Lung microvascular endothelial cell (primary cell): ENCODE measurements around the gene IFRD1. TPM values are rescaled to one million over a fixed set of nuclear protein-coding genes. Genes with fewer than 3 reads are reported as not detected.
A peak's percentile ranks its signal among the peaks of the same experiment; 100 is the strongest.

Experiments used
- DNase-seq, 2 donors: peaks; one replicate each; pipeline versions ENCODE4 v3.0.0 to v3.0.0-alpha.2; 2010; ENCODE audit warnings: low read depth in 2 of 2
- total RNA-seq: library from RNA; depleted of rRNA; stranded (reverse); fragments of >200 nt; gene quantifications from 2 replicates; pipeline ENCODE4 v1.2.1, GENCODE V29; 2014

Gene IFRD1
- total RNA-seq, 1 donor from 2014 or later: 38.9 TPM

GRCh38 chr7:112487457-112488263, 37.4 kb downstream of the IFRD1 start:
- DNase-seq: no peak

- DNase-seq: no peak
Measured at GRCh38 chr7:112488264-112488552, 37.9 kb downstream of the IFRD1 start.

- DNase-seq: no peak
Measured at GRCh38 chr7:112492186-112492585, 41.9 kb downstream of the IFRD1 start.

GRCh38 chr7:112494656-112495055, 44.4 kb downstream of the IFRD1 start:
- no peak for DNase-seq

GRCh38 chr7:112495156-112495788, 45.0 kb downstream of the IFRD1 start:
- DNase-seq: no peak

- peak; percentile 70 to 87 for DNase-seq
Measured at GRCh38 chr7:112495810-112496462, 45.7 kb downstream of the IFRD1 start.

- no peak for DNase-seq
Measured at GRCh38 chr7:112497481-112497880, 47.2 kb downstream of the IFRD1 start.

- DNase-seq: no peak
Measured at GRCh38 chr7:112500619-112501018, 50.4 kb downstream of the IFRD1 start.

GRCh38 chr7:112501801-112502503, 51.7 kb downstream of the IFRD1 start:
- DNase-seq: no peak

- DNase-seq: no peak
Measured at GRCh38 chr7:112502700-112503099, 52.4 kb downstream of the IFRD1 start.

- DNase-seq: no peak
Measured at GRCh38 chr7:112503361-112503972, 53.2 kb downstream of the IFRD1 start.

GRCh38 chr7:112504093-112504695, 53.9 kb downstream of the IFRD1 start:
- DNase-seq: no peak

GRCh38 chr7:112505495-112505894, 55.2 kb downstream of the IFRD1 start:
- DNase-seq: no peak

- no peak for DNase-seq
Measured at GRCh38 chr7:112508404-112508803, 58.1 kb downstream of the IFRD1 start.

GRCh38 chr7:112509402-112509801, 59.1 kb downstream of the IFRD1 start:
- no peak for DNase-seq

- no peak for DNase-seq
Measured at GRCh38 chr7:112510001-112510742, 59.9 kb downstream of the IFRD1 start.

GRCh38 chr7:112510743-112511110, 60.5 kb downstream of the IFRD1 start:
- no peak for DNase-seq

GRCh38 chr7:112511451-112512202, 61.4 kb downstream of the IFRD1 start:
- no peak for DNase-seq

GRCh38 chr7:112512451-112513210, 62.4 kb downstream of the IFRD1 start:
- DNase-seq: no peak
